ENCODE data around the gene BTG2.

GRCh38 chr1:203324105-203325025 is 19.0 kb downstream of the BTG2 start:
- no peak for TF ChIP-seq YY1 (IDR thresholded peaks at IDR 0.05; ENCODE audit: extremely low read depth, insufficient replicate concordance, low read depth, low read length)
- no peak for TF ChIP-seq EZH2phosphoT487 (IDR thresholded peaks at IDR 0.05; ENCODE audit: borderline replicate concordance)
- TF ChIP-seq, protein P1, sequence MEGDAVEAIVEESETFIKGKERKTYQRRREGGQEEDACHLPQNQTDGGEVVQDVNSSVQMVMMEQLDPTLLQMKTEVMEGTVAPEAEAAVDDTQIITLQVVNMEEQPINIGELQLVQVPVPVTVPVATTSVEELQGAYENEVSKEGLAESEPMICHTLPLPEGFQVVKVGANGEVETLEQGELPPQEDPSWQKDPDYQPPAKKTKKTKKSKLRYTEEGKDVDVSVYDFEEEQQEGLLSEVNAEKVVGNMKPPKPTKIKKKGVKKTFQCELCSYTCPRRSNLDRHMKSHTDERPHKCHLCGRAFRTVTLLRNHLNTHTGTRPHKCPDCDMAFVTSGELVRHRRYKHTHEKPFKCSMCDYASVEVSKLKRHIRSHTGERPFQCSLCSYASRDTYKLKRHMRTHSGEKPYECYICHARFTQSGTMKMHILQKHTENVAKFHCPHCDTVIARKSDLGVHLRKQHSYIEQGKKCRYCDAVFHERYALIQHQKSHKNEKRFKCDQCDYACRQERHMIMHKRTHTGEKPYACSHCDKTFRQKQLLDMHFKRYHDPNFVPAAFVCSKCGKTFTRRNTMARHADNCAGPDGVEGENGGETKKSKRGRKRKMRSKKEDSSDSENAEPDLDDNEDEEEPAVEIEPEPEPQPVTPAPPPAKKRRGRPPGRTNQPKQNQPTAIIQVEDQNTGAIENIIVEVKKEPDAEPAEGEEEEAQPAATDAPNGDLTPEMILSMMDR (IDR thresholded peaks at IDR 0.05 in 2 of 3, conservative IDR thresholded peaks at IDR 0.05 in 1 of 3; ENCODE audit: borderline replicate concordance in 1 of 3, insufficient read depth in 1 of 3, low read depth in 2 of 3, low read length in 2 of 3), result no peak
- TF ChIP-seq, protein P2, sequence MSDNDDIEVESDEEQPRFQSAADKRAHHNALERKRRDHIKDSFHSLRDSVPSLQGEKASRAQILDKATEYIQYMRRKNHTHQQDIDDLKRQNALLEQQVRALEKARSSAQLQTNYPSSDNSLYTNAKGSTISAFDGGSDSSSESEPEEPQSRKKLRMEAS (IDR thresholded peaks at IDR 0.05), result no peak
- TF ChIP-seq, protein P3, sequence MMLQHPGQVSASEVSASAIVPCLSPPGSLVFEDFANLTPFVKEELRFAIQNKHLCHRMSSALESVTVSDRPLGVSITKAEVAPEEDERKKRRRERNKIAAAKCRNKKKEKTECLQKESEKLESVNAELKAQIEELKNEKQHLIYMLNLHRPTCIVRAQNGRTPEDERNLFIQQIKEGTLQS (IDR thresholded peaks at IDR 0.05), result no peak
- no peak for TF ChIP-seq POLR2AphosphoS5 (IDR thresholded peaks at IDR 0.05; ENCODE audit: low read depth, low read length)
